AG10803 (cell line): ENCODE data around the gene SERPINI1.
A peak's percentile ranks its signal among the peaks of the same experiment; 100 is the strongest.

Experiments
- DNase-seq: peaks from one replicate; pipeline ENCODE4 v3.0.0; 2010; ENCODE audit warnings: low read depth
- H3K4me3 ChIP-seq: 2 replicates; pipeline ENCODE4 v1.5.1; 2011; ENCODE audit warnings: mild to moderate bottlenecking, low read length, control low read depth
- TF ChIP-seq, protein P1 (sequence below): conservative IDR thresholded peaks from 2 replicates; pipeline ENCODE4 v1.5.1; 2011; ENCODE audit warnings: mild to moderate bottlenecking, low read length, control low read depth, inconsistent platforms

Gene SERPINI1

DNA sequence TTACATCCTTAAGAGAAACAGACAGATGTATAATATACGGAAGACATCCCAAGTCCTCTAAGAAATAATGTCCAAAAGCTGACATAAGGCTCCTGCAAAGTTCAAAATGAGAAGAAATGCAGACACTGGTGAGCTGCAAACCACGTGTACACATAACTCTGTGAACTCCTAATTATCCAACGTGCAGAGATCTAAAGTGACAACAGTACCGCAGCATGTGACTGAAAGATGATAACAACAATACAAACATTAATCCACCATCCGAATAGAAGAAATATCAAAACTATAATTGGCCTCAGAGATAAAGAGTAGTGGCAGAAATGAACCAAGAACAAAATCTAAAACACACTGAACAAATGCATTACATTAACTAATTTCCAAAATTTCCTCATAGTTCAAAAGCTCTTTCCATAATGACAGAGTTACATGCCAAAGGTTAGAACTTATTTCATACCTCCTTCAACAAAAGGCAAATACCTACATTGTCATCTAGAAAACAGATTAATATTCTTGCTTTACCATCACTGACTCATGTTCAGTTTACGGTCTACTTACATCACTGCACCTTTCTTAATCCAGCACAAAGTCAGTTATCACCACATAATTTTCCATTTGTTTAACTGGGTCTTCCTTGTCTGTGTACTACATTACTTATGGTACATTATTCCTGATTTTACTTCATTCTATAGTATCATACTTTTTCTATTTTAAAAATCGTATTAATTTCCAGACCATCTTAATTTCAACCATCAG, 3.0 kb upstream of the SERPINI1 start:
- no peak overlapping the region for H3K4me3 ChIP-seq
- DNase-seq = no peak
- TF ChIP-seq, protein P1, sequence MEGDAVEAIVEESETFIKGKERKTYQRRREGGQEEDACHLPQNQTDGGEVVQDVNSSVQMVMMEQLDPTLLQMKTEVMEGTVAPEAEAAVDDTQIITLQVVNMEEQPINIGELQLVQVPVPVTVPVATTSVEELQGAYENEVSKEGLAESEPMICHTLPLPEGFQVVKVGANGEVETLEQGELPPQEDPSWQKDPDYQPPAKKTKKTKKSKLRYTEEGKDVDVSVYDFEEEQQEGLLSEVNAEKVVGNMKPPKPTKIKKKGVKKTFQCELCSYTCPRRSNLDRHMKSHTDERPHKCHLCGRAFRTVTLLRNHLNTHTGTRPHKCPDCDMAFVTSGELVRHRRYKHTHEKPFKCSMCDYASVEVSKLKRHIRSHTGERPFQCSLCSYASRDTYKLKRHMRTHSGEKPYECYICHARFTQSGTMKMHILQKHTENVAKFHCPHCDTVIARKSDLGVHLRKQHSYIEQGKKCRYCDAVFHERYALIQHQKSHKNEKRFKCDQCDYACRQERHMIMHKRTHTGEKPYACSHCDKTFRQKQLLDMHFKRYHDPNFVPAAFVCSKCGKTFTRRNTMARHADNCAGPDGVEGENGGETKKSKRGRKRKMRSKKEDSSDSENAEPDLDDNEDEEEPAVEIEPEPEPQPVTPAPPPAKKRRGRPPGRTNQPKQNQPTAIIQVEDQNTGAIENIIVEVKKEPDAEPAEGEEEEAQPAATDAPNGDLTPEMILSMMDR = no peak

DNA sequence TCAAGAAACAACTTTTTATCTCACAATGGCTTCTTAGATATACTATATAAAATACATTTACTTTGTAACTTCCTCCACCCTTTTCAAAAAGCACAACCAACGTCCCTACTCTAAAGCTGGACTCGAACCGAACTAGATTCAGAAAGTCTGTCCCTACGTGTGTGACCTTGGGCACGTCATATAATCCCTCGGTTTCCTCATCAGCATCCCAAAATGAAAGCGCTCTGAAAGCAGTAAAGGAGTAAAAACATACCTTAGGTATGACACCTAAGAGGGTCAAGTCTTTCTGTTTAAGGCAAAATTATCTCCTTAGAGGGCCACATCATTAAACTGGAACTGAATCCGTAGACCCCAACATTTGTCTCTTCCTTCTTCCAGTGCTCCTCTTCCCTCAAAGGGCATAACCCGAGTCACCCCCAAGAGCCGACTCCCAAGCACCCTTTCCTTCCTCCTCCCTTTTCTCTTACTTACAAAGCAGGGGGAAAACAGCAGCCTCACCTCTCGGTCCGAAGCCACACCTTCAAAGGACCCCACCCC, 1.5 kb upstream of the SERPINI1 start:
- peak overlapping the region; percentile 94 for H3K4me3 ChIP-seq
- TF ChIP-seq, protein P1 = no peak
- DNase-seq = peak; percentile 16

DNA sequence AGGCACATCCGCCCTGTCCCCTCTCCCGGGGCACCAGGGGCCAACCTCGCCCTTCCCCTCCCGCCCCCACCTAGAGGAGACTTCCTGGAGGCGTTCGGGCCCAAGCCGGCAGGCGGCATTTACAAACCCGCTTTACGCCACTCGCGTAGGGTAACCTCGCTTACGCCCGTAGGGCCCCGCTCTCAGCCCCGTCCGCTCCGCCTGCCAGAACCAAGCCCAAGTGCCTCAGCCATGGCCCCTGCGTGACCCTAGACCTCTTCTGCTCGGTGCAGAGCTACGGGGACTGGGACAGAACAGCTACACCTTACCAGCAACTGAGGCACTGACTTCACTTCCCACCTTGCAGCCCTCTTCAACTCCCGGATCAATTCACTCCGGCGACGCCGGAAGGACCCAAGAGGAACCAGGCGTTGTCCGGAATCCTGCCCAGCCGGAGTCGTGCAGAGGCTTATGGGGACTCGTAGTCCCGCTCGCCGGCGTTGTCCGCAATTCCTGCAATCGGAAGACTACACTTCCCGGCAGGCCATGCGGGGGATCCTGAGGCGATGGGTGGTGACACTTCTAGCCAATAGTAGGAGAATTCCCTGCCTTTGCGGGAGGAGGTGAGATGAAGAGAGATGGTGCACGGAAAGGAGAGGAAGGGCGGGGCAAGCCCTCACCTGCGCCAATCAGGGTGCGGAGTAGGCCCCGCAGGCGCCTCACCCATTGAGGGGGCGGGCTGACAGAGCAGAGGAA, 856 bp upstream of the SERPINI1 start, which contains the start of gene PDCD10:
Gene PDCD10 (minus strand): TSS at position 395 of the 735 bp plus-strand sequence. CDS start 14,735 bp downstream, outside the sequence.
- H3K4me3 ChIP-seq = peak within 1 kb of the TSS; percentile 94
- peak; percentile 97 for DNase-seq
- TF ChIP-seq, protein P1 = no peak

DNA sequence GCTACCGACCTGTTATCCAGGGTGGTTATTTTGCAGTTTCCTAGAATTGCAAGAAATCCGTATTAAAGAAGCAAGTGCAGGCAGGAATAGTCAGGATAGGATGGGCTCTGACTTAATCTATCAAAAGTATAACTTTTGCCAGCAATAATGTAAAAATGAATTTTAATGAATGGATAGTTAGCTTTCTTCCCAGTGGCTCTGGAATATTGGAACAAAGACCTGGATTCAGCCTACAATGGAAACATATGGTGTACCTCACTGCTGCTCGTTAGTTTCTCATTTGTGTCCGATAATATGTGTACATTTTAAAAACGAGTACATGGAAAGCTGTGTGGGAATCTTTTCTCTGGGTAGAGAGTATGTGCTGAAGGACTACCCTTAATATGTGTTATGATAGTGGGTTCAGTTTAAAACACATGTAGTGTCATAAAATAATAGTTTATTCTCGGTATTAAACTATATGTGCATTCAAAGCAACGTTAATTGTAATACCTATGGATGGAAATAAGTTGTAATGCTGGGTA, 805 bp downstream of the SERPINI1 start:
- H3K4me3 ChIP-seq = peak overlapping the region; percentile 94
- no peak for DNase-seq
- TF ChIP-seq, protein P1 = no peak

DNA sequence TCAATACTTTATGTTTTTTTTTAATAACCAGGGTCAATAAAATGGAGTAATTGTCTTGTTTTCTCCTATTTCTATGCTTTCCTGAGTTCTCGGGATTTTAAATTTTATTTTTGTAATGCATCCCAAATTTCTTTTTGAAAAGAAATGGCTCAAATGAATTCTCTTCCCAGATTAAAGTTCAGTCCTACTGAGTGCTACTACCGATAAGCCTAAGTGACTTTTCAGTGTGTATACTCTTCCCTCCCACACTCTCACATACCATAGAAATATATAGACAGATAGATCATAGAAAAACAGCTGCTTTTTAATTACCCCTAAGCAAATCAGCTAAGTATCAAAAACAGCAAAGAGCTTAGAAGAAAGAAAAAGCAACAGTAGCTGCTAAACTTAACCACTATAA, 1.5 kb downstream of the SERPINI1 start:
- no peak for DNase-seq
- TF ChIP-seq, protein P1 = no peak
- no peak overlapping the region for H3K4me3 ChIP-seq

DNA sequence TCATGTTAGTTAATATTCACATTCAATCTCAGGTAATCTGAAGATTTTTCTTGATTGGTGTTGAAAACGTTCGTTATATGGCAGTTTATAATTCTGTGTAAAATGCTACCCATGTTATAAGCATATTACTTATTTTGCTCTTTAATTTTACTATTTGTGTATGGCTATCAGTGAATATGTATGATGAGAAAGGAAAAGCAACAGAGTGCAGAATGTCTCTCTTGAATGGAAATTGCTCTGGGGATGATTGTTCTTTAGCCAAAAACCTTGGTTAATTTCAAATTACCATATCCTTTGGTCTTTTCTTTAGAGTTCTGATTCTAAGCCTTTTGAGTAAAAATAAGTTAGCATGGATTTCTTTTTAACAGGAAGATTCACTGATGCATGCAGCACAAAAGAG, 2.5 kb downstream of the SERPINI1 start:
- TF ChIP-seq, protein P1 = no peak
- no peak for DNase-seq
- no peak overlapping the region for H3K4me3 ChIP-seq
